ENCODE data around the gene PLCH1. TPM values are rescaled to one million over a fixed set of nuclear protein-coding genes. Genes with fewer than 3 reads are reported as not detected.

The PLCH1 gene
- total and polyA plus RNA-seq, 10 of the 15 experiments (the other 5 are each of a cell fraction or from before 2014, with no cell fraction given): 0.03 to 0.22 (median 0.04) TPM; not detected in 5

DNA sequence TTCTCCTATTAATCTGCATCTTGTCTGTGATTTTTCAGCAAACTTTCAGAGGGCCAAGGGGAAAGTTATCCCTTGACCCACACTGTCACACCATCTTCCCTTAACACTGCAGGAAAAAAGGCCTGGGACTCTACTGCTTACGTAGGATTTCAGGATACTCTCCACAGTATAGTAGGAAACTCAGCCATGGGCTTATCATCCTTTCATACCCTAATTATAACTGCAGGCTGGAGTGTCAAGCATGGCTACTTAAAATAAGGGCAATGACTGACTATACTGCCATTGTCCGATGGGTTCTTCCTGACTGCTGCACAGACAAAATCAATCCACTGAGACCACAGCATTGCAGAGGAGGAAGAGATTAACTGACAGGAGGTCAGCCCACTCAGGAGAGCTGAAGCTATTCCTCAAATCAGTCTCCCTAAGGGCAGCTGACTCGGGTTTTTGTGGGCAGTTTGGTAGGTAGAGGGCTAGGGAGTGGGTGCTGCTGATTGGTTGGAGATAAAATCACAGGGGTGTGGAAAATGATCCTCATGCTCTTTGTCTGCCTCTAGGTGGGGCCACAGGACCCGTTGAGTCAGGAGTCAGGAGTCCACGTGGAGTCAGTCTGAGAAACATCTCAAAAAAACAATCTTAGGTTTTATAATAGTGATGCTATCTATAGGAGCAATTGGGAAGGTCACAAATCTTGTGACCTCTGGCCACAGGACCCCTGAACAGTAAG is 333.2 kb downstream of the PLCH1 start:
- Histone ChIP-seq H3K36me3 (ENCODE audit: control insufficient read depth in 2 of 2, insufficient read depth in 2 of 2, low read length in 1 of 2) (no peaks in the 10 kb centered on the region), H3K9ac (ENCODE audit: control insufficient read depth, insufficient read depth, low read length) (no peak overlapping the region), H3K4me2 (ENCODE audit: control insufficient read depth, insufficient read depth) (no peak overlapping the region), H3K4me3 (no peak overlapping the region), H2AFZ (ENCODE audit: control insufficient read depth, low read depth, low read length) (no peak overlapping the region), H4K20me1 (ENCODE audit: control insufficient read depth, insufficient read depth) (no peaks in the 10 kb centered on the region), H3K27me3 (replicated peaks in 1 of 2; ENCODE audit: control insufficient read depth in 2 of 2, insufficient read depth in 2 of 2, low read length in 1 of 2) (no peaks in the 10 kb centered on the region), H3K9me3 (replicated peaks; ENCODE audit: control insufficient read depth, insufficient read depth, low read length) (no peaks in the 10 kb centered on the region), H3K27ac (ENCODE audit: control insufficient read depth, insufficient read depth) (no peak overlapping the region), H3K79me2 (ENCODE audit: control insufficient read depth, insufficient read depth, low read length) (no peaks in the 10 kb centered on the region), H3K4me1 (ENCODE audit: control insufficient read depth, insufficient read depth, low read length) (no peaks in the 10 kb centered on the region)
- ATAC-seq (peak; percentile 46; the same call in 2 of the 3 replicates), FAIRE-seq (no peak), DNase-seq (ENCODE audit: low read depth, low spot score) (no peak)
- intact Hi-C loops (cut with micrococcal nuclease; ENCODE audit: unreplicated experiment): no loop called here
- in situ Hi-C loops (cut with MboI): no loop called here
- CTCF ChIA-PET: no interaction called here
- no peak for TF ChIP-seq SMC3 (IDR thresholded peaks at IDR 0.05; ENCODE audit: borderline replicate concordance, low read length)
- no peak for TF ChIP-seq EZH2 (IDR thresholded peaks at IDR 0.05; ENCODE audit: borderline replicate concordance, control insufficient read depth, low read depth, low read length)
- peak; percentile 26; the same call in 1 of the 2 replicates for TF ChIP-seq RAD21 (IDR thresholded peaks at IDR 0.05; ENCODE audit: insufficient read depth, low read depth, low read length)
- TF ChIP-seq IKZF2 (IDR thresholded peaks at IDR 0.05): no peak
- peak in 2 of 3 experiments; percentile 12 to 19; a peak in 2 of 6 replicates for TF ChIP-seq CTCF (IDR thresholded peaks at IDR 0.05 in 2 of 3, conservative IDR thresholded peaks at IDR 0.05 in 1 of 3; ENCODE audit: control insufficient read depth in 2 of 3, extremely low read depth in 1 of 3, insufficient read depth in 1 of 3, low read depth in 3 of 3, low read length in 3 of 3)
- TF ChIP-seq EP300 (IDR thresholded peaks at IDR 0.05; ENCODE audit: borderline replicate concordance in 1 of 2, control insufficient read depth in 1 of 2, low read depth in 2 of 2, low read length in 2 of 2): no peak
- no peak for TF ChIP-seq TCF3 (IDR thresholded peaks at IDR 0.05; ENCODE audit: borderline replicate concordance, insufficient read depth, low read depth, low read length)
- no peak for TF ChIP-seq HCFC1 (IDR thresholded peaks at IDR 0.05; ENCODE audit: low read length)
- TF ChIP-seq MEF2B (IDR thresholded peaks at IDR 0.05; ENCODE audit: partially characterized antibody, poor library complexity, severe bottlenecking): no peak
- TF ChIP-seq ZNF384 (IDR thresholded peaks at IDR 0.05; ENCODE audit: borderline replicate concordance, low read depth, low read length): no peak
- no peak for TF ChIP-seq ASH2L (IDR thresholded peaks at IDR 0.05; ENCODE audit: borderline replicate concordance, low read depth)
- WGBS (ENCODE audit: insufficient coverage, insufficient replicate concordance, low lambda C conversion rate, missing lambda C conversion rate): 24% methylated on average over 5 of the region's 5 CpGs
- no TSS peak for BruUV-seq (replicated peaks)
- RAD21 ChIA-PET (ENCODE audit: unreplicated experiment): no interaction called here
- SMC1A ChIA-PET (ENCODE audit: uncharacterized antibody, unreplicated experiment): interaction anchor here (2.4 kb wide), 1 partner anchor 290 kb away, joined by 9 read pairs; no protein-coding TSS in a partner anchor
- POLR2A ChIA-PET: no interaction called here
